ENCODE data around the gene NUP85.

DNA sequence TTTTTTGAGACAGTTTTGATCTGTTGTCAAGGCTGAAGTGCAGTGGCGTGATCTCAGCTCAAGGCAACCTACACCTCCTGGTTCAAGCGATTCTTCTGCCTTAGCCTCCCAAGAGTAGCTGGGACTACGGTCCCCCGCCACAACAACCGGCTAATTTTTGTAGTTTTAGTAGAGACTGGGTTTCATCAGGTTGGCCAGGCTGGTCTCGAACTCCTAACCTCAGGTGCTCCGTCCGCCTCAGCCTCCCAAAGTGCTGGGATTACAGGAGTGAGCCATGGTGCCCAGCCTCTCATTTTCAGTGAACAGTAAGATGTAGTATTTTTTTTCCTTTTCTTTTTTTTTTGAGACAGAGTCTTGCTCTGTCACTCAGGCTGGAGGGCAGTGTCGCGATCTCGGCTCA is 30.5 kb upstream of the NUP85 start:
- TF ChIP-seq EZH2 (IDR thresholded peaks at IDR 0.05; ENCODE audit: borderline replicate concordance, insufficient read depth, low read length, poor library complexity, severe bottlenecking) (no peak), TAF1 (IDR thresholded peaks at IDR 0.05; ENCODE audit: low read depth) (no peak), POLR2AphosphoS5 (IDR thresholded peaks at IDR 0.05) (no peak)
- TF ChIP-seq, protein P1, sequence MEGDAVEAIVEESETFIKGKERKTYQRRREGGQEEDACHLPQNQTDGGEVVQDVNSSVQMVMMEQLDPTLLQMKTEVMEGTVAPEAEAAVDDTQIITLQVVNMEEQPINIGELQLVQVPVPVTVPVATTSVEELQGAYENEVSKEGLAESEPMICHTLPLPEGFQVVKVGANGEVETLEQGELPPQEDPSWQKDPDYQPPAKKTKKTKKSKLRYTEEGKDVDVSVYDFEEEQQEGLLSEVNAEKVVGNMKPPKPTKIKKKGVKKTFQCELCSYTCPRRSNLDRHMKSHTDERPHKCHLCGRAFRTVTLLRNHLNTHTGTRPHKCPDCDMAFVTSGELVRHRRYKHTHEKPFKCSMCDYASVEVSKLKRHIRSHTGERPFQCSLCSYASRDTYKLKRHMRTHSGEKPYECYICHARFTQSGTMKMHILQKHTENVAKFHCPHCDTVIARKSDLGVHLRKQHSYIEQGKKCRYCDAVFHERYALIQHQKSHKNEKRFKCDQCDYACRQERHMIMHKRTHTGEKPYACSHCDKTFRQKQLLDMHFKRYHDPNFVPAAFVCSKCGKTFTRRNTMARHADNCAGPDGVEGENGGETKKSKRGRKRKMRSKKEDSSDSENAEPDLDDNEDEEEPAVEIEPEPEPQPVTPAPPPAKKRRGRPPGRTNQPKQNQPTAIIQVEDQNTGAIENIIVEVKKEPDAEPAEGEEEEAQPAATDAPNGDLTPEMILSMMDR (IDR thresholded peaks at IDR 0.05; ENCODE audit: poor library complexity, severe bottlenecking) = no peak
